Esophagus squamous epithelium (tissue), 5 donors: ENCODE results near the gene CDC42EP1. TPM values are rescaled to one million over a fixed set of nuclear protein-coding genes. Genes with fewer than 3 reads are reported as not detected.
"Not testable (repeated sequence)": the region's sequence is repeated elsewhere in the genome, so short reads cannot be mapped to it uniquely, and the experiment has no call there.

Experiments
- DNase-seq: peaks from one replicate; lab custom pipeline; 2025; lab: John Stamatoyannopoulos, UW
- H3K27ac ChIP-seq, 4 donors: fragments of 200-600 bp; sonication (generic); one replicate each; pipeline ENCODE4 v1.5.1; 2016 to 2019; ENCODE audit warnings: mild to moderate bottlenecking in 1 of 4
- H3K27me3 ChIP-seq, 4 donors: fragments of 200-600 bp; sonication (generic); 1 replicate in 3 of 4; 2 replicates in 1 of 4; pipeline versions ENCODE4 v1.5.1 to v1.6.0; 2017 to 2021; ENCODE audit warnings: antibody characterized with exemption in 1 of 4
- H3K36me3 ChIP-seq, 3 donors: fragments of 200-600 bp; sonication (generic); one replicate each; pipeline ENCODE4 v1.5.1; 2016 to 2019
- H3K4me1 ChIP-seq, 3 donors: fragments of 200-600 bp; sonication (generic); one replicate each; pipeline ENCODE4 v1.5.1; 2017 to 2019
- H3K4me3 ChIP-seq, 4 donors: fragments of 200-600 bp; sonication (generic); 1 replicate in 3 of 4; 2 replicates in 1 of 4; pipeline ENCODE4 v1.5.1; 2016 to 2019; ENCODE audit warnings: mild to moderate bottlenecking in 2 of 4, moderate library complexity in 1 of 4
- H3K9me3 ChIP-seq, 3 donors: fragments of 200-600 bp; sonication (generic); one replicate each; pipeline ENCODE4 v1.5.1; 2016 to 2019
- CTCF ChIP-seq, 6 experiments: fragments of 450-650 bp in 4 of 6; fragments of 200-600 bp in 2 of 6; sonication (generic) in 2 of 6; IDR thresholded peaks; one replicate each; pipeline ENCODE4 v1.5.1; 2016 to 2019; ENCODE audit warnings: antibody characterized with exemption in 6 of 6, mild to moderate bottlenecking in 4 of 6, moderate library complexity in 4 of 6
- POLR2A ChIP-seq, 4 donors: fragments of 450-650 bp; IDR thresholded peaks; one replicate each; pipeline ENCODE4 v1.6.1; 2017; ENCODE audit warnings: antibody characterized with exemption in 4 of 4, mild to moderate bottlenecking in 4 of 4, moderate library complexity in 3 of 4
- WGBS, 2 donors: methylation state at CpG; one replicate each; pipeline ENCODE4 v1.1.5; 2018; 5-methylcytosine and 5-hydroxymethylcytosine counted together
- intact Hi-C: fragments of 100-400 bp; cut with DNase I; formaldehyde crosslinking; loops from one replicate; pipeline ENCODE4 v1.15.0; 2022
- total RNA-seq, 4 donors: library from RNA; depleted of rRNA; stranded (reverse); fragments of >200 nt; gene quantifications; one replicate each; pipeline ENCODE4 v1.1.0, GENCODE V29; 2016
- donor health status: DM: yes; HTN: yes; CAD: no.

The CDC42EP1 gene
- total RNA-seq, 4 donors from 2014 or later: 40.6 to 89.4 (median 53.8) TPM

GRCh38 chr22:37549704-37550059 is 10.6 kb upstream of the CDC42EP1 start:
- intact Hi-C loops: loop anchor here (10.0 kb wide), 1 partner anchor 45 kb away; no protein-coding TSS in a partner anchor

DNA sequence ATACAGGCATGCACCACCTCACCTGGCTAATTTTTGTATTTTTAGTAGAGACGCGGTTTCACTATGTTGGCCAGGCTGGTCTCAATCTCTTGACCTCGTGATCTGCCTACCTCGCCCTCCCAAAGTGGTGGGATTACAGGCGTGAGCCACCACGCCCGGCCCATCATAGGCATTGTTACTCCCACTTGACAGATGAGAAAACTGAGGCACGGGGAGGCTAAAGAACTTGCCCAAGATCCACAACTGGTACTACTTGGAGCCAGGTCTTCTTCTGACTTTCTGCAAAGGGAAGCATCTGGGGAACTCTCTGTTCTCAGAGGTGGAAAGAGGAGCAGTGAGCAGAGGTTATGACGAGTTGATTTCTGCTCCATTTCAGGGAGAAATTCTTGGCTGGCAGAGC is 9.4 kb upstream of the CDC42EP1 start:
- H3K4me3 ChIP-seq, H3K36me3 ChIP-seq, H3K27me3 ChIP-seq, H3K27ac ChIP-seq, DNase-seq, H3K9me3 ChIP-seq, intact Hi-C loops: not testable (repeated sequence)
- 70 to 80% methylated on average over 2 to 7 of the region's 9 CpGs for WGBS, 2 donors
- peaks cover 27 to 73% (median 46%) of the 10 kb centered on the region in 3 donors for H3K4me1 ChIP-seq

More at GRCh38 chr22:37549704-37550059, 10.6 kb upstream of the CDC42EP1 start:
- Histone ChIP-seq H3K27me3 (no peaks in the 10 kb centered on the region), H3K4me3 (no peak overlapping the region), H3K9me3 (no peaks in the 10 kb centered on the region), H3K27ac (peak overlapping the region in 1 of 4 donors; percentile 10), H3K36me3 (no peaks in the 10 kb centered on the region), H3K4me1 (peaks cover 40 to 85% (median 57%) of the 10 kb centered on the region in 3 donors)
- TF ChIP-seq POLR2A (IDR thresholded peaks at IDR 0.05) (no peak), CTCF (IDR thresholded peaks at IDR 0.05) (peak in 2 of 6 experiments; percentile 5 to 35)
- 0 to 80% methylated on average over 1 of the region's 5 CpGs for WGBS, 2 donors
- no peak for DNase-seq

DNA sequence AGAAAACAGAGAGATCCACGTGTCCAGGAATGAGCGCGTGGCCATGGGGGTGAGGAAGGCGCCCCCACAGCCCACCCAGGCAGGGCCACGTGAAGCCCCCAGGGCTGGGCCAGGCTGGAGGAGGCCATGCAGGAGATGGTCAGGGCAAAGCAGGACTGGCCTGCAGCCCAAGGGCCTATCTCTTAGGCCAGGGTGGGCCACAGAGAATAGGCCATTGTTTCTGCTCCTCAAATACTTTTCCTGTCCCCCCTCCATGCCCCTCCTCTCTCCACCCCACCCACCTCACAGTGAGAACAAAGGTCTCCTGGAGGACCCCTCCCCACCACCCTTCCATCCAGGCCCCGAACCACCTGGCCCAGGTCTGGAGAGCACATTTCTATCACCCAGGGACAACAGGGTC is 8.3 kb upstream of the CDC42EP1 start:
- Histone ChIP-seq H3K27ac (peak overlapping the region; percentile 36 to 87 (median 60)), H3K9me3 (no peaks in the 10 kb centered on the region), H3K4me3 (no peak overlapping the region), H3K27me3 (no peaks in the 10 kb centered on the region), H3K4me1 (peaks cover 21 to 69% (median 42%) of the 10 kb centered on the region in 3 donors), H3K36me3 (no peaks in the 10 kb centered on the region)
- 81 to 83% methylated on average over 5 to 6 of the region's 6 CpGs for whole genome bisulfite sequencing, 2 donors
- DNase-seq: no peak
- TF ChIP-seq CTCF (IDR thresholded peaks at IDR 0.05) (no peak), POLR2A (IDR thresholded peaks at IDR 0.05) (no peak)
- intact Hi-C loops: no loop called here

GRCh38 chr22:37552524-37553163 is 7.6 kb upstream of the CDC42EP1 start:
- H3K27me3 ChIP-seq: no peaks in the 10 kb centered on the region
- H3K4me1 ChIP-seq: peaks cover 20 to 69% (median 42%) of the 10 kb centered on the region in 3 donors
- TF ChIP-seq POLR2A (IDR thresholded peaks at IDR 0.05): no peak
- no peak for TF ChIP-seq CTCF (IDR thresholded peaks at IDR 0.05)
- intact Hi-C loops: no loop called here
- 22 to 49% methylated on average over 5 to 6 of the region's 16 CpGs for WGBS, 2 donors
- H3K36me3 ChIP-seq: no peaks in the 10 kb centered on the region
- H3K27ac ChIP-seq: peak overlapping the region; percentile 36 to 87 (median 60)
- no peak overlapping the region for H3K4me3 ChIP-seq
- no peak for DNase-seq
- no peaks in the 10 kb centered on the region for H3K9me3 ChIP-seq

GRCh38 chr22:37553725-37554124 is 6.6 kb upstream of the CDC42EP1 start:
- peaks cover 18 to 62% (median 37%) of the 10 kb centered on the region in 3 donors for H3K4me1 ChIP-seq
- WGBS, 2 donors: 76 to 100% methylated on average over 7 to 8 of the region's 9 CpGs
- intact Hi-C loops: no loop called here
- no peaks in the 10 kb centered on the region for H3K9me3 ChIP-seq
- no peaks in the 10 kb centered on the region for H3K36me3 ChIP-seq
- H3K27ac ChIP-seq: no peak overlapping the region
- no peak for TF ChIP-seq CTCF (IDR thresholded peaks at IDR 0.05)
- TF ChIP-seq POLR2A (IDR thresholded peaks at IDR 0.05): no peak
- no peak overlapping the region for H3K4me3 ChIP-seq
- no peak for DNase-seq
- no peaks in the 10 kb centered on the region for H3K27me3 ChIP-seq
